COLO829 (cell line): ENCODE results near the gene DLGAP4.
"Not testable (repeated sequence)": the region's sequence is repeated elsewhere in the genome, so short reads cannot be mapped to it uniquely, and the experiment has no call there.

ENCODE experiments used
- DNase-seq: peaks from one replicate; pipeline ENCODE4 v3.0.0; 2012; ENCODE audit warnings: low spot score

The DLGAP4 gene

DNA sequence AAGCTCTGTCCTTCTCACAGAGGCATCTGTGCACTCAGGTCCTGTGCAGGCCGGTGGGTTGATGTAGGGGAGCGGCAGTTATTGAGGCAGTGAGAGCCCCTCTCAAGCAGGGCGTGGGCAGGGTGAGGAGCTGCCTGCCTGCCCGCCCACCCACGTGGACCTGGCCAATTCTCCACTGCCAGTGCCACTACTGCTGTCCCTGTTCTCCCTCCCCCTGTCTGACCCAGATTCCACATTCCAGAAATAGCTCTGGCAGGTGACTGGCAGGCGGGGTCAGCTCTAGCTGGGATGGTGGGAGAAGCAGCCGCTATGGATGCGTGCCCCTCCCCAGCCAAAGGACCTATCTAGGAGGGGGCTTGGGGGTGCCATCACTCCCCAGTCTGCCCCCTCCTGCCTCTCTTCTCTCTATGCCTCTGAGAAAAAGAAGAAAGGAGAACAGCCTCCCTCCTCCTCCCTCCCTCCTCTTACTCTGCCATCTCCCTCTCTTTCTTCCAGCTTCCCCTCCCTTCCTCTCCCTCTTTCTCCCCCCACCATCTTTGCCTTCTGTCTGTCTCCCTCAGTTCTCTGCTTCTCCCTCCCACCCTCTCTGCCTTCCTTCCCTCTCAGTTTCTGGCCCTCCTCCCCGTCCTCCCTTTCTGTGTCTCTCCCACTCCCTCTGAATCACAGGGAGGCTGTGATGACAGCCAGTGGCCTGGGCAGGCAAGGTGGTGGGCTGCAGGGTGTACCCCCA lies 148.7 kb downstream of the DLGAP4 start:
- DNase-seq: no peak

DNA sequence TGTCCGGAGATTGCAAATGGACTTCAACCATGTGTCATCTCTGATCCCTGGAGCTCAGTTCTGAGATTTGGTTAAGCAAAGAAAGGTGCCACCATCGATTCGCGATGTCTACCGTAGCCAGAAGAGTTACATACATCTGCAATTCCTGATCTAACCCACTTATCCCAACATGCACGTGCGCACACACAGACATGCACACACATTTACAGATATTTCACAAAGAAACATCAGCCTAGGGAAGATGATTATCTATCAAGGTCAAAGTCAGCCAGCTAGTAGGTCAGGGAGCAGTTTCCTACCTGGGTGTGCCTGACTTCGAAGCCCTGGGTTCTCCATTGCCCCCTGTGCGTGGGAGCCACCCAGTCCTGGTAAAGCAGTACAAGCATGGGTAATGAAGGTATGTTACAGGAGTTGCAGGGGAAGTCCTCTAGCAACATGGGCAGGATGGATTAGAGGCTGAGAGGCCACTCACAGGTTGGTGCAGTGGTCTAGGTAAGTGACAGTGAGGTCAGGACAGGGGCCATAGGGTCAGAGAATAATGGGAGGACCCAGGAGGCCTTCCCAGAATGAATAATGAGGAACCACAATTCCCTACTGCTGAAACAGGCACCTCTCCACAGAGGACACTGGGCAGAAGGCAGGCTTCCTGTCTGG lies 150.0 kb downstream of the DLGAP4 start:
- DNase-seq: no peak

DNA sequence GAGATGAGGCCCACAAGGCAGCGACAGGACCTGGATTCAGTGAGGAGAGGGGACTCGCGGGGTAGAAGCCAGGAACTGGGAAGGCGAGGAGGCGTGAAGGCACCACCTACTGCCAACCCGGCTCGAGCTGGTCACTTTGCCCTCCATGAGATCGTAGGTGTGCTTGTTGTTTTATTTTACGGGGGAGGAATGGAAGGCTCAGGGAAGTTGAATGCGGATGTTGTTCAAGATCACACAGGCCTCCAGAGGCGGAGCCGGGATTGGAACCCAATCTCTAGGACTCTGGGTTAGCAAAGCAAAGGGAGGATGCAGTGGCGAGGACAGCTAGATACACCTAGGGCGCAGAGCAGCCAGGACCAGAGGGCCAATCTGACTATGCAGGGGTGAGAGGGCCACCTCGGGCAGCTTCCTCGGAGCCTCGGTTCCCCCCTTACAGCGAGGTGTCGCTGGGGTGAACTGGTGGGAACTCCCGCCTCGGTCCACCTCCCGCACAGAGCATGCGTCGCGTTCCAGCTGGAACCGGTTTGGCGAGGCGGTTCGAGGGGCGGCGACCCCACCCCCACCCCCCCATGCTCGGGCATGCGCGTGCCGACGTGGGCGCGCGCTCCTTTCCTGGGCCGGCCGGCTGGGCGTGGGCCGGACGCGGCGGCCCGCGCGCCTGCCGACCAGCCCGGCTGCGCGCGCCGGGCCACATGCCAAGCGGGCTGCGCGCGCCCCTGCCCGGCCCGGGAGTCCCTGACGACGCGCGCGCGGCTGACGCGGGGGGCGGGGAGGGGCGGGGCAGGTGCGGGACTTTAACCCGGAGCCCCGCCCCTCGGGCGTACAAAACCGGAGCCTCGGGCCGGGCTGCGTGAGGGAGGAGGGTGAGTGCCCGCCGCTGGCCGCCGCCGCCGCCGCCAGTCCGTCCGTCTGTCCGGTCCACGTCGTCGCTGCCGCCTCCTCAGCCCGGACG lies 154.8 kb downstream of the DLGAP4 start:
- DNase-seq: peak; percentile 90

DNA sequence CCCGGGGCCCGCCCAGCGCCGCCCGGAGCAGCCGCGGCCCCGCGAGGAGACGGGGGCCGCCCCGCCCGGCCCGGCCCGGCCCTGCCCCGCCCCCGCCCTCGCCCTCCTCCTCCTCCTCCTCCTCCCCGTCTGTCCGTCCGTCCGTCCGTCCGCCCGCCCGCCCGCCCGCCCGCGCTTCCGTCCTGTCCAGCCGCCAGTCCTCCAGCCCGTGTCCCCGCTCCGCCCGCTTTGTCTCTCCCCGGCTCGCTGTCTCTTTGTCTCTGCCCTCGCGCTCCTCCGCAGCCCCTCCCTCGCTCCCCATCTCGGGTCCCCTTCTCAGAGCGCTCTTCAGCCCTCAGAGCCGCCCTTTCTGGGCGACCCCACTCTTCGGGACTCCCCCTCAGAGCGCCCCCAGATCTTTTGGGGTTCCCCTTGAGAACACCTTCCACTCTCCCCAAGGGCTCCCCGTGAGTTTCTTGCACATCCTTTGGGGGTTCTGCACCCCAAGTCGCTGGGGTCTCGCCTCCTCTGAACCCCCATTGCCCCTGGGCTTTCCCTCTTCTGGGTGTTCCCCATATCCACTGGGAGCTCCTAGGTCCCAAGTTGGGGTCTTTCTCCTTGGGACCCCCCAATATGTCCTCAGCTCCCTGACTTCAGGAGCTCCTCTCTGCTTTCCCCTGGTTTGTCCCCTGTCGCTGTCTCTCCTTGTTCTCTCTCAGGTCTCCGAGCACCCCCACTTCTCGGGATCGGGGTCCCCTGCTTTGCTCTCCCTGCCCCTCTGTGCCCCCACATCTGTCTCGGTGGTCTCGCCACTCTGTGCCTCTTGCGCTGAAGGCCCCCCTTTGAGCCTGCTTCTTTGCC lies 155.7 kb downstream of the DLGAP4 start:
- no peak for DNase-seq

DNA sequence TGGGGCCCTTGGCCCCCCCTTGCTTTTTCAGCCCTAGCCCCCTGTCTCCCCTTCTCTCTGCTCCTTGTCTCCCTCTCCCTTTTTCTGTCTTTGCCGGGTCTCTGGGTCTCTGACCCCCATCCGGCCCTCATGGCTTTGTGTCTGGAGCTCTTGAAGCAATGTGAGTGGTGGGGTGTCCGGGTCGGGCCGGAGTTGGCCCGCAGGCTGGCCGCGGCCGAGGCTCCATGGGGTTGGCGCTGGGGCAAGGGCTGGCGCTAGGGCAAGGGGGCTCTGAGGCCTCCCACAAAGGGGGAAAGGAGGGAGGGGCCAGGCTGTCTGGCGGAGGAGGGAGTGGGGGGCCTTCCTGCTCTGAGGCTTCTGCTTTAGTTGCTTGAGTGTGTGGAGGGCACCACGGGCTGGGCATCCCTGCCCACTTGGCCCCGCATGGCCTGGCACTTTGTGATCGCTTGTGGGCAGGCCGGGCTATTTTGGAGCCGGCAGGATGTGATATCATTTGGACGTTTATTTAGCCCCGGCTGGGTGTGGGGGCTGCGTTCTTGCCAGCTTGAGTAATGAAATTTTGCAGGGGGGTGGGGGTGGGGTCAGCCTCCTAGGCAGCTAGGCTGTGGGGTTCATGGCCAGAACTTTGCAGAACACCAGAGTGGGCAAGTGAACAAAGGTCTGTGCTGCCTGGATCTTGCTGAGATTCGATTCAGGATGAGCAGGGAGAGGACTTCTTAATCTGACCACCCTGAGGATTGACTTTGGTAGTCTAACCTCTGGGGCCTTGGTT lies 156.5 kb downstream of the DLGAP4 start:
- DNase-seq: no peak

DNA sequence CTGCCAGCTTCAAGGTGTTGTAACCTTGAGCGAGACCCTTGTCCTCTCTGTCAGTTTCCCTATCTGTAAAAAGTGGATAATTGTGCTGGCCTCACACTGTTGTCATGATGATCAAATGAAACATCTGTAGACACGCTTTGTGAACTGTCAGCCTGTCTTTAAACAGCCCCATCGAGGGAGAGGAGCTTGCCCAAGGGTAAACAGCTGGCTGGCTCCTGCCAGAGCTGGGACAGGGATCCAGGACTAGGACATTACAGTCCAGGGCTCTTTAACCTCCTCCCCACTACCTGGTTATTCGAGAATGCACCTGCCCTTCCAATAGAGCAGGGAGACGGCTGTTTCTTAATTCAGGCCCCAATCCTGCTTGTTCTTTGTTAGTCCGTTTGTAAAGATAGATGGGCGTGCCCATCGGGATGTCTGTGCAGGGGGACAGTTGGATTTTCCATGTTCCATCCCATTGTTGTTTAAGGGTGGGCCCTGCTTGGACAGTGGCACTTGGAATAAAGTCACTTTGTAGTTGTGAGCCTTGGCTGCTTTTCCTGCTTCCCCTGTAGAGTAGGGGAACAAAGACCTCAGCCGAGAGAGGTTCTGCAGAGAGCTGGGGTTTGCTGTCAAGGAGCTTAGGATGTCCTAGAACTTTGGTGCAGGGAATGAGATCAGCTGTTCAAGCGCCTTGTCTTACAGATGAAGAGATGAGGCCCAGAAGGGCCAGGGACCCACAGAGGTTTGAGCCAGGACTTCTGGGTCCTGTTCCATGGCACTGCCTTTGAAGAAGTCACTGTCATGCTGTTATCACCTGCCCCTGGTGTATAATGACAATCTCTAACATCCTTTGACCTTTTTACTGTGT lies 157.3 kb downstream of the DLGAP4 start:
- no peak for DNase-seq

DNA sequence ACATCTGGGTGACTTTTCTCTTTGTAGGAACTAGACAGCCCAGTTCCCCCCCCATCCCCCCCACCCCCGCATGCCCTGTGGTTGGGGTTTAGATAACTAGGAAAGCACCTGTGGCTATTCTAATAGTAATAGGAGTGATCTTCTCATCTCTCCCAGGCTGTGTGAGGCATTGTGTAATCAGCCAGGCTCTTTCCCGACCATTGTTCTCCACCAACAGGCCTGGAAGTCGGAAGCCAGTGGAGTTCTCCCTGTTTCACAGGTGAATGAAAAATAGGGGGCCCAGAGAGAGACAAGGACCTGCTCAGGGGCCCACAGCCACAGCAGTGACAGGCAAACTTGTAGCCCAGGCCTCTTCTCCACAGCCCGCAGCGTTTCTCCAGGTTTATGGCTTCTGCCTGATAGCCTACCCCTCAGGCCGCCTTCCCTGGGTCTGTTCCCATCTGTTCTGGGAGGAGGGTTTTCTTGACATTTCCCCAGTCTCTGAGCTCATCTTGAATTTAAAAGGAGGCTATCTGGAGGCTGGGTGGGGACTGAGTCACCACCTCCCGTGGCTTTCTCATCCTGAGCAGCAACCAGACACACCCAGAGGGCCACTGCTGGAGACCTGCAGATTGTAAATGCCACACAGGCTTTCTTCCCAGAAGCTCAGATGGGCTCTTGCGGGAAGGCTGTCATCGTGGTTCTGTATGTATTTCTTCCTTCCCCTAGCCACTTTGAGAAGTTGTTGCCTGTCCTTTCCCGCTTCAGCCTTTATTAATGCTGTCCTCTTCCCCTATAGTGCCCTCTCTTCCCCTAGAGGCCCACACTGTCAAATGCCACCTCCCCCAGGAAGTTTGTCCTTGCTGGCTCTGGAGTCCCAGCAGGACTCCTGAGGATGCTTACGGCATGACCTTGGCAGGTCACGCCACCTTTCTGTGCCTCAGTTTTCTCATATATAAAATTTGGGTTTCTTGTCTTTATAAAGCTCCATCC lies 159.3 kb downstream of the DLGAP4 start:
- peak; percentile 54 for DNase-seq

DNA sequence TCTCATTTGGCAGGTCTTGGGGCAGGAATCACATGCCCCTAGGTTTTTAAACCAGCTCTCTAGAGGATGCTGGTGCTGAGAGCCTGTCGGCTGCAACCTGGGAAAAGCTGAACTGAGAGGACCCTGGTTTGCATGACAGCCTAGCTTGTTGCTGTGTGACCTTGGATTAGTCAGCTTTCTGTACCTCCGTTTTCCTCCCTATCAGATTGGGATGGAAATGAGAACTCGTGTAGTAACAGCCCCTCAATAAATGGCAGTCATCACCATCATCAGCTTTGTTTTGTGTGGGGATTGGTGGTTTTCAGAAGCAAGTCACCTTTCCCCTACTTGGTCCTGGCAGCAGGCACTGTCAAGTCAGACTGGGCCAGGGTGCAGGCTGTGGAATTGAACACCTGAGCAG lies 159.9 kb downstream of the DLGAP4 start:
- DNase-seq: no peak

DNA sequence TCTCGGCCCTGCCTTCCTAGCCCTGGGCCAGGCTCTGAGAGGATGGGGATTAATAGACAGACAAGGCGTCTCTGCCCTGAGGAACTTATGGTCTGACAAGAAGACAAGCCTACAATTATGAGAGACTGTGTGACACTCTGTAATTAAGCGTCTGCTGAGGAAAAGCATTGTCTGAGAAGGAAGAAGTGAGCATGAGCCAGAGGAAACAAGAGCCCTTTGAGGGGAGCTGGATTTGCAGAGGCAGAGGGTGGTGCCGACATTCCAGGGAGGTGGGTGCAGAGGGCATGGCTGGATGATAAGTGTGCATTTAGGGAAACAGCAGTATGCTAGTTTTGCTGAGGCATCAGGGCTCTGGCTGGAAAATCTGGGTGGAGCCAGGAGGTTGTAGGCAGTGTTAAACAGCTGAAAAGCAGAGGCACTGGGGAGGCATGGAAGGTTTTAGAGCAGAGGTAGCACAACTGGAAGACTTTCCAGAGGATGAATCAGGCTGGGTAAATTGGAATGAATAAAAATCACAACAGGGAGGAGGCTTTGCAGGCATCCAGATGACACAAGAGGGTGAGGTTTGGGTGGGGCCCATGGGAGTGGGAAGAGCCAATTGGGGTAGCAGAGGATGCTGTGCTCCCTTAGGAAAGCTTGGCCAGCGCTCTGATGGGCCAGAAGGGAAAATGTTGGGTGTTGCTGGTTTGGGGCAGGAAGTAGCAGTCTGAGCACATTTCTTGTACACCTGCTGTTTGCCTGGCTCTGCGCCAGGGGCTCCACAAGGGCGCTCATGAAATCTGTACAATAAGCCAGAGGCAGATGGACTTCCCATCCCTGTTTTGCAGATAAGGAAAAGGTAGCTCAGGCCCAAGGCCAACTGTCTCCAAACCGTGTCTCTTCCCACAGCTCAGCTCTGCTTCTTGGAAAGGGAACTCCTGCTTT lies 161.2 kb downstream of the DLGAP4 start:
- DNase-seq: peak; percentile 93

DNA sequence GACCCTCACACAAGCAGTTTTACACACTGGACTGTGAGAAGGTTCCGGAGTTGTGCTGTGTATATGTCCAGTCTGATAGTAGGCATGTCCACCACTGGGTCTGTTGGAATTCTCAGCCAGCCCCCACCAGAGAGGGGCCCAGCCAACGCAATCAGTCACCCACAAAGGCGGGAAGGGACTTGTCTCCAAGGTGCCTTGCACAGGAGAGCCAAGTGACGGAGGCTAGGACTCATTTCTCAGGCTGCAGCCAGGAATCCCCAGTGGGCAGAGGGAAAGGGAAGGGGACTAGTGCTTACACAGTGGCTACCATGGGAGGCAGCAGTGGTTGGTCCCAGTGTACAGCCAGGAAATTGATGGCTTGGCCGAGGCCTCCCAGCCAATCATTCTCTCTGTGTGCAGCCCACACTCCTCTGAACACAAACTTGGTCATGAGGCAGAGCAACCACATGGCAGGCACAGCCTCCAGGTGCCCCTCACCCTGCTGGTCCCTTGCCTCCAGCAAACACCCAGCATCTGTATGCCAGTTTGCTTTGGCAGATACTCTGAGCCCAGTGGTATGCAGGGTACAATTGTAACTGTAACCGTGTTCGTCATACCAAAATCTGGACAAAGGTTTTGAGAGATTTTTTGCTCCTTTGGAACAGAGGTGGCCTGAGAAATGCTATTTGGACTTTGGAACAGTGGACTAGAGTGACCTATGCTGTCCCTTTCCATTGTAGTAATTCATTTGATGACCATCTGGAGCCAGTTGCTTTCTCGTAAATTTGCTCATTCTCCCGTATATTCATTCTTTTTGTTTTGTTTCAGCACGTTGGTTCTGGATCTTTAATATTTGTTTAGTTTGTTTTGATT lies 162.2 kb downstream of the DLGAP4 start:
- DNase-seq: no peak

DNA sequence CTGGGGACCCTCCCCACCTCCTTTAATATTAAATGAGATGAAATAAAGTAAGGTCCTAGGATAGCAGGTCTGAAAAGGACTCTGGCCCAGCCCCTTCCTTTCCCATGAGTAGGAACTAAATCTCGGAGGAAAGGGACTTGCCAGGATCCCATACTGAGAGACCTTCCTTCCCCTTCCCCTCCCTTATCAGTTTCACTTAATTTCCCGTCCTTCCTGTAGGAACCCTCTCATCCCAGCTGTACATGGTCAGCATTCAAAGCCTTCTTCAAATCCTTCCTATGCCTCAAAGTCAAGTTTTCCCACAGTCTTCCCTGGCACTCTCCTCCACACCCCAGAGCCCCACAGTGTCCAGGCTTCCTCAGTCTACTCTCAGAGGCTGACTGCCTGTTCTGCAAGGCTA lies 163.8 kb downstream of the DLGAP4 start:
- no peak for DNase-seq

DNA sequence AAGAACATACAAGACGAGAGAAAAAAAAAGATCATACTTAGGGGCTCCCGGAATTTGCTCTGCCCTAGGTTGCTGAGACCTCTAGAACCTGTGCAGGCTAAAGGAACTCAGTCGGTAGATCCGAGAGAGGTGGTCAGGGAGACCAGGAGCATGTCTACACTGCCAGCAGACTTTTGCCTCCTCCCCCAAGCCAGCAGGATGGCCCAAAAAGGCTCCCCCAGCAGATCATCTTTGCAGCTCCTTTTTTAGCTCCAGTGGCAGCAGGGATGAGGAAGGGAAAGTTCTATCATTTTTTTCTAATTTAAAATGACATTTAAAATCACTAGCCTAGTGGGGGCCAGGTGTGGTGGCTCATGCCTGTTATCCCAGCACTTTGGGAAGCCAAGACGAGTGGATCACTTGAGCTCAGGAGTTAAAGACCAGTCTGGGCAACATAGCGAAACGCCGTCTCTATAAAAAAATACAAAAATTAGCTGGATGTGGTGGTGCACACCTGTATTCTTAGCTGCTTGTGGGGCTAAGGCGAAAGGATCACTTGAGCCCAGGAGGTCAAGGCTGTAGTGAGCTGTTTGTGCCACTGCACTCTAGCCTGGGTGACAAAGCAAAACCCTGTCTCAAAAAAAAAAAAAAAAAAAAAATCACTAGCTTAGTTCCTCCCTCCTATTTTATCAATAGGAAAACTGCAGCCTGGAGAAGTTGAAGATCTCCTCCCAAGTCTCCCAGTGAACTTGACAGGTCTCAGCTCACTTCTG lies 165.9 kb downstream of the DLGAP4 start:
- no peak for DNase-seq

DNA sequence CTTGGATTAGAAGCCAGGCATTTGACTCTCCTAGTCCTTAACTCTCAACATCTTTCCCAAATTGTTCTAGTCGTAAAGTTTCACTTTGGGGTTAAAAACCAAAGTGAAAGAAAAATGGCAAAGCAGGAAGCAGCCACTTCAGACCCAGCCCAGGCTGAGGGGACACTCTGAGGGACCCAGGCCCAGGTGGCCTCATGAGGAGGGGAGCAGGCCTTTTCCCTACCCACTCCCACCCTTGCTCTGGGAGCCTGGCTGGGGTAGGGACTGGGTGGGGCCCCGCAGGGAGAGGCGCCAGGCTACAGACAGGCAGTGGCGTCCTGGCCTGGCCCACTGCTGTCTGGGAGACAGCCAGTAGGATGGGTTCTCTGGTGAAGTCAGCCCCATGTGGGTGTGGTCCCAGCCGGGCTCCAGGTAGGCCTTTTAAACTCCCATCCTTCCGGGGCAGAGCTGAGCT lies 166.5 kb downstream of the DLGAP4 start:
- DNase-seq: no peak

DNA sequence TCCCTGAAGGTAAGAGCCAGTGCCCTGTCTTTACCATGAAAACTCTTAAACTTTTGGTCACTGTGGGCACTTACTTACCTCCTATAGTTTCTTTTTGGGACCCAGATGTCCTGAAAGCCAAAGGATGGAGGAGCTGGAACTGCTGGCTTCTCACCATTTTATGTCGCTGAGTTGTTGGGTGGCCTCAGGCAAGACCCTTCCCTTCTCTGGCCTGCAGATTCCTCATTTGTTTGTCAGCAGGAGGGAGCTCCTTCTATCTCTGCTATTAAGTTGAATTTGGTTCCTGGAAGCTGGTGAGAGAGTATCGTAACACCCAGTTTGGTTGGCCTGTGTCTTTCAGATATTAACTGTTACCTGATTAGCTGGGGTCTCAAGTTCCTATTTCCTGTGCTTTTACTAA lies 167.0 kb downstream of the DLGAP4 start:
- DNase-seq: no peak

DNA sequence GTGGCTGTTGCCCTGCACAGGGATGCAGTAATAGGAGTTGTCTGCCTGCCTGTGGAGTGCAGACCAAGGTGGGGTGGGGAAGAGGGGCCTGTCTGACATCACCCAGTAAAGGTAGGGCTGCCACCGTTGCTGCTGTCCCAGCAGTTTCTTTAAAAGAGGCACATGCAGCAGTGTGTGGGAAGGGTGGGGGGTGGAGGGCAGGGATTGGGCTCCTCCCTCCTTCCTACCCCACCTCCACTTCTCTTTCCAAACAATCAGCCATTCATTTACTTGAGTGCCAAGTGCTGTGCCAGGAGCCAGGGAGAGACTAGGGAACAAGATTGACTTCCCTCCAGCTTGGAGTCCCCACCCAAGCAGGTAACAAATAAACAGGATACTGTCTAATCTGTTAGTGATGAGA lies 168.4 kb downstream of the DLGAP4 start:
- peak; percentile 85 for DNase-seq

DNA sequence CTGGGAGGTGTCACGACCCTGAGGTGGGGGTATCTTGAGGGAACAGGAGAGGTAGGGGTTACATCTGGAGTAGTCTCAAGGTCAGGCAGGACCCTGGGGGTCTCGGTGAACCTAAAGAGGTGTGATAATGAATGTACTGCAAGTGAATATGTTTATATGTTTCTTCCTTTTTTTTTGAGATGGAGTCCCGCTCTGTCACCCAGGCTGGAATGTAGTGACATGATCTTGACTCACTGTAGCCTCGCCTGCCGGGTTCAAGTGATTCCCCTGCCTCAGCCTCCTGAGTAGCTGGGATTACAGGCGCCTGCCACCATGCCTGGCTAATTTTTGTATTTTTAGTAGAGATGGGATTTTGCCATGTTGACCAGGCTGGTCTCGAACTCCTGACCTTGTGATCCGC lies 168.9 kb downstream of the DLGAP4 start:
- not testable (repeated sequence) for DNase-seq
